Astrocyte of the hippocampus (primary cell): ENCODE measurements around the gene DGCR6L.
A peak's percentile ranks its signal among the peaks of the same experiment; 100 is the strongest.
"Not testable (repeated sequence)": the region's sequence is repeated elsewhere in the genome, so short reads cannot be mapped to it uniquely, and the experiment has no call there.

Experiments used
- DNase-seq: peaks from one replicate; pipeline ENCODE4 v3.0.0; 2011; ENCODE audit warnings: low read depth, low spot score

The DGCR6L gene

GRCh38 chr22:20319745-20320658, at the start of gene DGCR6L:
Gene DGCR6L, minus strand, starts transcription at chr22:20320060. Its CDS starts 72 bp downstream, at chr22:20319988.
- DNase-seq = peak; percentile 97

GRCh38 chr22:20368875-20369274, 49.0 kb upstream of the DGCR6L start:
- DNase-seq = not testable (repeated sequence)

- not testable (repeated sequence) for DNase-seq
Measured at GRCh38 chr22:20366841-20367240, 47.0 kb upstream of the DGCR6L start.

GRCh38 chr22:20364335-20365260, 44.7 kb upstream of the DGCR6L start:
- DNase-seq = not testable (repeated sequence)

- DNase-seq = not testable (repeated sequence)
Measured at GRCh38 chr22:20362403-20362802, 42.5 kb upstream of the DGCR6L start.

- not testable (repeated sequence) for DNase-seq
Measured at GRCh38 chr22:20361752-20362229, 41.9 kb upstream of the DGCR6L start.

GRCh38 chr22:20360866-20361751, 41.2 kb upstream of the DGCR6L start:
- not testable (repeated sequence) for DNase-seq

GRCh38 chr22:20360261-20360660, 40.4 kb upstream of the DGCR6L start:
- DNase-seq = not testable (repeated sequence)

- not testable (repeated sequence) for DNase-seq
Measured at GRCh38 chr22:20358503-20359239, 38.8 kb upstream of the DGCR6L start.

- DNase-seq = not testable (repeated sequence)
Measured at GRCh38 chr22:20357967-20358366, 38.1 kb upstream of the DGCR6L start.

GRCh38 chr22:20356906-20357305, 37.0 kb upstream of the DGCR6L start:
- not testable (repeated sequence) for DNase-seq

GRCh38 chr22:20355939-20356636, 36.2 kb upstream of the DGCR6L start:
- not testable (repeated sequence) for DNase-seq

GRCh38 chr22:20354238-20354975, 34.5 kb upstream of the DGCR6L start:
- no peak for DNase-seq

- DNase-seq = not testable (repeated sequence)
Measured at GRCh38 chr22:20352536-20352935, 32.7 kb upstream of the DGCR6L start.

- not testable (repeated sequence) for DNase-seq
Measured at GRCh38 chr22:20346553-20346952, 26.7 kb upstream of the DGCR6L start.

GRCh38 chr22:20338291-20338690, 18.4 kb upstream of the DGCR6L start:
- DNase-seq = not testable (repeated sequence)

GRCh38 chr22:20337807-20338206, 17.9 kb upstream of the DGCR6L start:
- DNase-seq = not testable (repeated sequence)

GRCh38 chr22:20336561-20336960, 16.7 kb upstream of the DGCR6L start:
- not testable (repeated sequence) for DNase-seq

- DNase-seq = not testable (repeated sequence)
Measured at GRCh38 chr22:20328569-20328930, 8.7 kb upstream of the DGCR6L start.
